ENCODE results near the gene SEMA5B. TPM values are rescaled to one million over a fixed set of nuclear protein-coding genes. Genes with fewer than 3 reads are reported as not detected.

SEMA5B gene
- total RNA-seq, 1 donor from 2014 or later = not detected

DNA sequence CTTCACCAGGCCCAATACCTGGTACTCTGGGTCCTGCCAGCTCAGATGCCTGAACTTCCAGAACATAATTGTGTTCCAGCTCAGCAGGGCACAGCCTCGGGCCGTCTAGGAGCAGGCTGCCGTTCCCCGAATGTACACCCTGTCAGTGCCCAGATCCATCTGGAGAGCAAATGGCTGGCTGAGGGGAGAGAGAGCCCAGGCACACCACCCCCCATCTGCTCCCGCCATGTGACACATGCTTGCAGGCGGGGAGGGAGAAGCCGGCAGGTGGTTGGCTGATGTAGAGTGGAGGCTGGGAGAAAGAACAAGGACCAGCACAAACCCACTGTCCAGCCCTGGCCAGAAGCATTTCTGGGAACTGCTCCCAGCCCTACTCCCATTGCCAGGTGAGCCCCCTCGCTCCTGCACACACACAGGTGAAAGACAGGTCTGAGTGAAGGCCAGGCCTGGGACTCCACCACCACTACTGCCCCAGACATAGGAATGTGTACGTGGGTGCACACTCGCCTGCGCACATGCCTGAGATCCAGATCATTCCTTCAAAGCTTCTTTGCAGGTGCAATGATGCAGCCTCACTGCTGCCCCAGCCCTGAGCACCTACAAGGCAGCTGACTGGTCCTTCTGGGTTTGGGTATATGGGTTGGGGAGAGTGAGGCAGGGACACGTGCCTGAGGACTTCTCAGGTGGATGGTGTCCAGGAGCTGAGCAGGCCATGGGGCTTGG is 53.5 kb downstream of the SEMA5B start:
- no peak for DNase-seq (ENCODE audit: low read depth)
- no peak overlapping the region for H3K4me3 ChIP-seq (ENCODE audit: low read depth, low read length)
- TF ChIP-seq, protein P1, sequence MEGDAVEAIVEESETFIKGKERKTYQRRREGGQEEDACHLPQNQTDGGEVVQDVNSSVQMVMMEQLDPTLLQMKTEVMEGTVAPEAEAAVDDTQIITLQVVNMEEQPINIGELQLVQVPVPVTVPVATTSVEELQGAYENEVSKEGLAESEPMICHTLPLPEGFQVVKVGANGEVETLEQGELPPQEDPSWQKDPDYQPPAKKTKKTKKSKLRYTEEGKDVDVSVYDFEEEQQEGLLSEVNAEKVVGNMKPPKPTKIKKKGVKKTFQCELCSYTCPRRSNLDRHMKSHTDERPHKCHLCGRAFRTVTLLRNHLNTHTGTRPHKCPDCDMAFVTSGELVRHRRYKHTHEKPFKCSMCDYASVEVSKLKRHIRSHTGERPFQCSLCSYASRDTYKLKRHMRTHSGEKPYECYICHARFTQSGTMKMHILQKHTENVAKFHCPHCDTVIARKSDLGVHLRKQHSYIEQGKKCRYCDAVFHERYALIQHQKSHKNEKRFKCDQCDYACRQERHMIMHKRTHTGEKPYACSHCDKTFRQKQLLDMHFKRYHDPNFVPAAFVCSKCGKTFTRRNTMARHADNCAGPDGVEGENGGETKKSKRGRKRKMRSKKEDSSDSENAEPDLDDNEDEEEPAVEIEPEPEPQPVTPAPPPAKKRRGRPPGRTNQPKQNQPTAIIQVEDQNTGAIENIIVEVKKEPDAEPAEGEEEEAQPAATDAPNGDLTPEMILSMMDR (conservative IDR thresholded peaks at IDR 0.05; ENCODE audit: low read depth, low read length) = no peak

DNA sequence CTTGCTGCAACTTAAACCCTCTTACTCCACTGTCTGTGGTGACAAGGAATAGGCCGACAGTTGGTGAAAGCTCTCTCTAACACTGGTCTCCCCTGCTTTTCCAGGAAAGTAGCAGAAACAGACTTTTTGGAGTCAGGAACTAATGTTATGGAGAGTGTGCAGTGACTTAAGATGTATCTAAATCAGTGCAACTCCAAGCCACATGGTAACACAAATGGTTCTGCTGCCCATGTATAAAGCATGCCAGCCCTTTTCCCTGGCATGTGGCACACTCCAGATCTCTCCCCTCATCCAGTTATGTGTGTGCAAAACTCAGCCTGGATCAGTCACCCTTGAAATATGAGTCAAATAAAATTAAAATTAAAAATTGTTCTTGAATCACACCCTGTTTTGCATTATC is 55.4 kb downstream of the SEMA5B start:
- TF ChIP-seq, protein P1 (conservative IDR thresholded peaks at IDR 0.05; ENCODE audit: low read depth, low read length) = no peak

DNA sequence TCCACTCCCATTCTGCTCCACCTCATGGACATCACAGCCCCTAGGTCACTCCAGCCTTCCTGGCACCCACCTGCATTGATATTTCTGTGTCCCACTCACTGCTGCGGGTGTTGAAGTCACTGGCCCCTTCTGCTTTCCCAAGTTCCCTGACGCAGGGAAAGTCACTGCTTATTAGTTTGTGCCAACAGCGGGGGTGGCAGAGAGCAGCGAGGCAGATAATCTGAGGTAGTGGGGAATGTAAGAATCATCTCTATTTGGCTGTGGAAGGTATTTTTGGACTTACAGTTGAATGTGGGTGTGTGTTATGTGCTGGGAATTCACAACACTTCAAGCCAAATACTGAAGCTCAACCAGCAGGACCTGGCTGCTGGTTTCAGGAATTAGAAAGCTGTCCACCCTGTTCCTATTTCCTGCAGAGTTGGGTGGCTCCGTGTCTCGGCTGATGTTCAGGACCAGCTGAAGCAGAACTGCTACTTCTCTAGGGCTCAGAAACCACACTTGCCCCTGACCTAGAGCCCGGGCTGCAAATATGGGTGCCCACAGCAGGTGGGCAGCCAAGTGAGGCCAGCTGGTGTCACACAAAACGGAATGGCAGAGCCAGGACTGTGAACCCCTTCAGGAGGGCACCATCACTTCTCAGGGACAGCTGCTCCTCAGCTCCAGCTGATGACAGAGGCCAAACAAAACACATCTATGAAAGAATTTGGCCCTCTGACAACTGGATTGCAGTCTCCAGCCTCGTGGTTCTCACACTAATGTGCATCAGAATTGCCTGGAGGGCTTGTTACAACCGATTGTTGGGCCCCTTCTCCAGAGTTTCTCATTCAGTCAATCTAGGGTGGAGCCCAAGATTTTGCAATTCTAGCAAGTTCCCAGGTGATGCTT is 57.7 kb downstream of the SEMA5B start:
- TF ChIP-seq, protein P1 (conservative IDR thresholded peaks at IDR 0.05; ENCODE audit: low read depth, low read length) = no peak

More for the DNA sequence above, 55.4 kb downstream of the SEMA5B start:
- no peak for DNase-seq (ENCODE audit: low read depth)
- H3K4me3 ChIP-seq (ENCODE audit: low read depth, low read length) = no peak overlapping the region

GRCh38 chr3:122967765-122968164 is 59.8 kb downstream of the SEMA5B start:
- no peak for DNase-seq (ENCODE audit: low read depth)
- TF ChIP-seq, protein P1 (conservative IDR thresholded peaks at IDR 0.05; ENCODE audit: low read depth, low read length) = no peak

More for the DNA sequence above, 57.7 kb downstream of the SEMA5B start:
- peak; percentile 75 for DNase-seq (ENCODE audit: low read depth)
- no peak overlapping the region for H3K4me3 ChIP-seq (ENCODE audit: low read depth, low read length)

GRCh38 chr3:122967356-122967755 is 60.2 kb downstream of the SEMA5B start:
- H3K4me3 ChIP-seq (ENCODE audit: low read depth, low read length) = no peak overlapping the region
- DNase-seq (ENCODE audit: low read depth) = no peak
- TF ChIP-seq, protein P1 (conservative IDR thresholded peaks at IDR 0.05; ENCODE audit: low read depth, low read length) = no peak

More at GRCh38 chr3:122967765-122968164, 59.8 kb downstream of the SEMA5B start:
- H3K4me3 ChIP-seq (ENCODE audit: low read depth, low read length) = no peak overlapping the region

- DNase-seq (ENCODE audit: low read depth) = no peak
- TF ChIP-seq, protein P1 (conservative IDR thresholded peaks at IDR 0.05; ENCODE audit: low read depth, low read length) = no peak
These were observed 61.5 kb downstream of the SEMA5B start for GRCh38 chr3:122966045-122966444.

More at GRCh38 chr3:122966045-122966444, 61.5 kb downstream of the SEMA5B start:
- H3K4me3 ChIP-seq (ENCODE audit: low read depth, low read length) = no peak overlapping the region

All from epithelial cell of proximal tubule (primary cell).